ENCODE measurements around the gene HNRNPA1L2. TPM values are rescaled to one million over a fixed set of nuclear protein-coding genes. Genes with fewer than 3 reads are reported as not detected.

HNRNPA1L2 gene
- total and polyA plus RNA-seq, 2 of the 8 experiments (the other 6 are each of a cell fraction or from before 2014, with no cell fraction given), result 3.7 to 8.9 TPM

- CTCF ChIA-PET (ENCODE audit: partially characterized antibody), result interaction anchor here (0.7 to 1.4 kb wide), 2 partner anchors 8 to 20 kb away, joined by 4 read pairs; partner anchors contain the start of gene SUGT1
- Histone ChIP-seq H3K79me2 (ENCODE audit: control insufficient read depth in 1 of 2, insufficient read depth in 2 of 2, low read length in 2 of 2) (peaks cover 0 to 12% of the 10 kb centered on the region in 2 experiments; a peak in 2 of 4 replicates), H3K4ac (replicated peaks; ENCODE audit: insufficient read length, low read depth, low read length) (no peak overlapping the region)
- TF ChIP-seq CREB1 (IDR thresholded peaks at IDR 0.05), result no peak
Measured at GRCh38 chr13:52673465-52673864, 31.2 kb downstream of the HNRNPA1L2 start.

More at GRCh38 chr13:52673465-52673864, 31.2 kb downstream of the HNRNPA1L2 start:
- H3K4me2 ChIP-seq (ENCODE audit: insufficient read depth in 1 of 2, low read depth in 2 of 2, low read length in 2 of 2), result no peak overlapping the region
- H2BK5ac ChIP-seq (ENCODE audit: low read depth, low read length), result no peak overlapping the region
- H3K14ac ChIP-seq (ENCODE audit: insufficient read length), result no peak overlapping the region
- POLR2A ChIA-PET (ENCODE audit: partially characterized antibody), result interaction anchor here (0.9 to 1.3 kb wide), 5 partner anchors 8 to 147 kb away, joined by 3 to 4 read pairs (median 3); partner anchors contain the start of gene SUGT1
- no peak overlapping the region for H4K8ac ChIP-seq (ENCODE audit: extremely low read depth, insufficient read depth, low read length)
- H2BK12ac ChIP-seq (ENCODE audit: low read depth, low read length), result no peak overlapping the region
- peaks cover 2 to 41% (median 8%) of the 10 kb centered on the region in 4 experiments; a peak in 6 of 8 replicates for H3K36me3 ChIP-seq (ENCODE audit: control insufficient read depth in 2 of 4, insufficient read depth in 4 of 4, low read length in 3 of 4)
- no peak overlapping the region for H4K5ac ChIP-seq (ENCODE audit: insufficient read length, low read depth, low read length)
- H3K56ac ChIP-seq (replicated peaks; ENCODE audit: insufficient read length, low read depth, low read length), result no peak overlapping the region
- H2AFZ ChIP-seq (ENCODE audit: low read length), result no peak overlapping the region
- no peaks in the 10 kb centered on the region for H3K9me3 ChIP-seq (ENCODE audit: insufficient read depth in 2 of 2, low read depth in 1 of 2, low read length in 1 of 2)
- 0 out of 2 replicates have a peak, but pooled peaks cover 2% of the 10 kb centered on the region for H3K79me1 ChIP-seq (ENCODE audit: low read depth, low read length)
- H2BK20ac ChIP-seq (ENCODE audit: low read length), result no peak overlapping the region
- no peak overlapping the region for H2BK15ac ChIP-seq (ENCODE audit: low read length)
- H3K27ac ChIP-seq (ENCODE audit: low read depth, low read length), result no peak overlapping the region
- DNase-seq (ENCODE audit: low read depth in 1 of 2, low spot score in 2 of 2) (no peak), FAIRE-seq (no peak)
- no peak overlapping the region for H3K18ac ChIP-seq (ENCODE audit: extremely low read depth, low read length)
- WGBS, 2 experiments (ENCODE audit: extremely low coverage in 1 of 2, insufficient coverage in 1 of 2, insufficient read length in 1 of 2, insufficient replicate concordance in 2 of 2, low coverage in 1 of 2, low lambda C conversion rate in 2 of 2, missing lambda C conversion rate in 1 of 2), result 88% methylated on average over 1 of the region's 1 CpG; no CpG with 5 or more reads in 1 of the 2 experiments
- H3K9ac ChIP-seq (replicated peaks in 1 of 4; ENCODE audit: extremely low read depth in 1 of 4, low read depth in 3 of 4, low read length in 3 of 4), result no peak overlapping the region
- peaks cover 0 to 2% of the 10 kb centered on the region in 2 experiments for H4K20me1 ChIP-seq (replicated peaks in 1 of 2; ENCODE audit: control insufficient read depth in 1 of 2, insufficient read depth in 2 of 2, low read length in 2 of 2)
- no peak overlapping the region for H4K91ac ChIP-seq (replicated peaks; ENCODE audit: insufficient read length, low read length)
- H3K4me1 ChIP-seq (replicated peaks in 1 of 4; ENCODE audit: control insufficient read depth in 3 of 4, insufficient read depth in 4 of 4, low read length in 3 of 4), result no peaks in the 10 kb centered on the region
- no peaks in the 10 kb centered on the region for H3K23me2 ChIP-seq (ENCODE audit: low read depth, low read length)
- H3K23ac ChIP-seq (ENCODE audit: insufficient read length), result no peak overlapping the region
- no peak overlapping the region for H2AK5ac ChIP-seq (ENCODE audit: low read depth, low read length)
- H2BK120ac ChIP-seq (replicated peaks; ENCODE audit: low read depth, low read length), result no peak overlapping the region
- no peaks in the 10 kb centered on the region for H3K27me3 ChIP-seq (replicated peaks in 1 of 4; ENCODE audit: control insufficient read depth in 3 of 4, extremely low read depth in 1 of 4, insufficient read depth in 3 of 4, low read length in 3 of 4)
- H3K4me3 ChIP-seq (ENCODE audit: extremely low read depth in 1 of 4, insufficient read depth in 2 of 4, low read depth in 3 of 4, low read length in 4 of 4), result no peak overlapping the region

Data from H1 (cell line).